HepG2 (cell line): ENCODE measurements around the gene VKORC1. TPM values are rescaled to one million over a fixed set of nuclear protein-coding genes. Genes with fewer than 3 reads are reported as not detected.
A peak's percentile ranks its signal among the peaks of the same experiment; 100 is the strongest.

Experiments
- AGO2 ChIP-seq: fragments of 200-400 bp; formaldehyde crosslinking; optimal IDR thresholded peaks from 2 replicates; pipeline ENCODE3; 2017; ENCODE audit warnings: mild to moderate bottlenecking, low read depth, low read length, moderate library complexity
- ATF7-NPFF ChIP-seq: sonication (generic); formaldehyde crosslinking; IDR thresholded peaks from 2 replicates; pipeline ENCODE4 v1.8.1; 2023; ENCODE audit warnings: mild to moderate bottlenecking, low read depth, missing genetic modification reagents, moderate library complexity
- CBFB ChIP-seq: sonication (generic); formaldehyde crosslinking; IDR thresholded peaks from 2 replicates; pipeline ENCODE4 v1.4.0; 2020; ENCODE audit warnings: missing genetic modification reagents
- CBX1 ChIP-seq: IDR thresholded peaks from one replicate; pipeline ENCODE4 v1.6.1; 2016; ENCODE audit warnings: antibody characterized with exemption, low read depth
- ELF4 ChIP-seq: sonication (generic); formaldehyde crosslinking; IDR thresholded peaks from 2 replicates; pipeline ENCODE4 v1.5.0; 2020; ENCODE audit warnings: missing genetic modification reagents, mild to moderate bottlenecking, moderate library complexity, borderline replicate concordance
- FOXO1 ChIP-seq: sonication (generic); formaldehyde crosslinking; IDR thresholded peaks from 2 replicates; pipeline ENCODE4 v1.4.0; 2020; ENCODE audit warnings: missing genetic modification reagents
- JUN ChIP-seq: sonication (generic); formaldehyde crosslinking; IDR thresholded peaks from 2 replicates; pipeline ENCODE4 v1.4.0; 2020; ENCODE audit warnings: mild to moderate bottlenecking, missing genetic modification reagents
- KDM4B ChIP-seq: sonication (generic); formaldehyde crosslinking; IDR thresholded peaks from 2 replicates; pipeline ENCODE4 v1.4.0; 2020; ENCODE audit warnings: missing genetic modification reagents
- MLXIP ChIP-seq: sonication (generic); formaldehyde crosslinking; IDR thresholded peaks from 2 replicates; pipeline ENCODE4 v1.9.0; 2021; ENCODE audit warnings: missing genetic modification reagents, borderline replicate concordance
- MXD4 ChIP-seq: IDR thresholded peaks from 2 replicates; pipeline ENCODE4 v1.6.1; 2016; ENCODE audit warnings: mild to moderate bottlenecking, missing biosample characterization, missing genetic modification reagents
- NPAS2 ChIP-seq: sonication (generic); formaldehyde crosslinking; IDR thresholded peaks from 2 replicates; pipeline ENCODE4 v1.8.0; 2022; ENCODE audit warnings: mild to moderate bottlenecking, missing genetic modification reagents, borderline replicate concordance
- SOX6 ChIP-seq, 2 experiments: fragments of 450-650 bp in 1 of 2; sonication (generic) in 1 of 2; formaldehyde crosslinking in 1 of 2; IDR thresholded peaks; 2 replicates each; pipeline versions ENCODE4 v1.4.0 to v1.6.1; 2017 to 2020; ENCODE audit warnings: antibody characterized with exemption in 1 of 2, mild to moderate bottlenecking in 1 of 2, missing genetic modification reagents in 1 of 2
- SUZ12 ChIP-seq: fragments of 150-350 bp; IDR thresholded peaks from 2 replicates; pipeline ENCODE4 v1.6.1; 2014; ENCODE audit warnings: low read depth, low read length
- ZBTB7B ChIP-seq: sonication (generic); formaldehyde crosslinking; IDR thresholded peaks from 2 replicates; pipeline ENCODE4 v1.4.0; 2020; ENCODE audit warnings: missing genetic modification reagents
- ZFAT ChIP-seq: sonication (generic); formaldehyde crosslinking; conservative IDR thresholded peaks from 2 replicates; pipeline ENCODE4 v1.8.1; 2023; ENCODE audit warnings: missing genetic modification reagents, inconsistent platforms
- ZNF121 ChIP-seq: sonication (generic); formaldehyde crosslinking; IDR thresholded peaks from 2 replicates; pipeline ENCODE4 v1.5.0; 2020; ENCODE audit warnings: mild to moderate bottlenecking, missing genetic modification reagents
- ZNF75D ChIP-seq: sonication (generic); formaldehyde crosslinking; IDR thresholded peaks from 2 replicates; pipeline ENCODE4 v1.8.1; 2023; ENCODE audit warnings: missing genetic modification reagents, mild to moderate bottlenecking, borderline replicate concordance
- ZNF784 ChIP-seq: sonication (generic); formaldehyde crosslinking; IDR thresholded peaks from 2 replicates; pipeline ENCODE4 v1.5.1; 2020; ENCODE audit warnings: missing genetic modification reagents, mild to moderate bottlenecking, borderline replicate concordance
- ZNF878 ChIP-seq: sonication (generic); formaldehyde crosslinking; IDR thresholded peaks from 2 replicates; pipeline ENCODE4 v1.8.1; 2023; ENCODE audit warnings: mild to moderate bottlenecking, missing genetic modification reagents, moderate library complexity
- polyA plus RNA-seq, 8 experiments: library from polyadenylated mRNA; depleted of rRNA in 3 of 8; stranded (reverse) in 7 of 8; unstranded in 1 of 8; fragments of >200 nt; fragmentation: Illumina TruSeq in 4 of 8; extraction: Trizol in 4 of 8; gene quantifications; 2 replicates each; pipeline versions ENCODE4 v1.2.1 to v1.2.3, GENCODE V29; 2011 to 2016; ENCODE audit warnings: low read depth in 4 of 8, missing spikeins in 1 of 8, mixed read lengths in 1 of 8; ENCODE audit not compliant: insufficient read depth in 1 of 8
- total RNA-seq, 5 experiments: library from RNA; depleted of rRNA; stranded (reverse); fragments of >200 nt; fragmentation: Illumina TruSeq; extraction: Trizol; gene quantifications; 2 replicates each; pipeline ENCODE4 v1.2.3, GENCODE V29; 2016; ENCODE audit warnings: low read depth in 1 of 5
- TF ChIP-seq, protein P1 (sequence below): sonication (generic); formaldehyde crosslinking; IDR thresholded peaks from 2 replicates; pipeline ENCODE4 v1.5.1; 2020; ENCODE audit warnings: missing genetic modification reagents, mild to moderate bottlenecking, borderline replicate concordance
- TF ChIP-seq, protein P2 (sequence below): sonication (generic); formaldehyde crosslinking; conservative IDR thresholded peaks from 2 replicates; pipeline ENCODE4 v1.4.0; 2020; ENCODE audit warnings: missing genetic modification reagents

The VKORC1 gene
- total and polyA plus RNA-seq, 2 of the 13 experiments (the other 11 are each of a cell fraction or from before 2014, with no cell fraction given), result 141 to 615 TPM

DNA sequence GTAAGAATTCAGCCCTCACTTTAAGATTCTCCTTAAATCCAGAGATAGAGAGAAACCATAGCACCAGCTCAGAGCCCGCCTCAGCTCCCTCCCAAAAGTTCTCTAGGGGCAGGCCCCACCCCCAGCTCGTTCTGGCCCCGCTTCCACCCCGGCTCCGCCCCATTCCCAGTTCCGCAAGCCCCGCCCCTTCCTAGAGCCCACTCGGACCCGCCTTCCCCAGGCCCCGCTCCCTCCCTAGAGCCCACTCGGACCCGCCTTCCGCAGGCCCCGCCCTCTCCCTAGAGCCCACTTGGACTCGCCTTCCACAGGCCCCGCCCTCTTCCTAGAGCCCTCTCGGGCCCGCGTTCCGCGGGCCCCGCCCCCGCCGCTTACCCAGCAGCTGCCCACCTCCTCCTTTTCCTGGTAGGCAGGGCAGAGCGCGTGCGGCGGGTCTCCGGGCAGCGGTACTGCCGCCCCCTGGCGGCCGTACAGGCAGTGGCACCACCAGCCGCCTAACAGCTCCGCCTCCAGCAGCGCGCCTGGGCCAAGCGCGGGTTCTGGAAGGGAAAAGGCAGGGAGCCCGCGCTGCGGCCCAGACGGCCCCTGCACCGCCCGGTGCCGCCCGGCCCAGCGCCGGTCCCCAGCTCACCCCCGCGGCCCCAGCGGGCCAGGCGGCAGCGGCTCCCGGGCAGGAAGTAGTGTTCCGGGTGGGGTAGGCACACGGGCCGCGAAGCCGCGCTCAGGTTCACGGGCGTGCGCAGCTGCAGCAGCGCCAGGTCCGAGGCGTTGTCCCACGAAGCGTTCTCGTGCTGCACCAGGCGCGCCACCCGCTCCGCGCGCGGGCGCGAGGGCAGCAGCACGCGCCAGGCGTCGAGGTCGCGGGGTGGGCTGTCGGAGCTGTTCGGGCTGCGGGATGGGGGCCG, 47.8 kb upstream of the VKORC1 start (continued):
- no peak for TF ChIP-seq MLXIP (CRISPR knock-in tag)
- TF ChIP-seq ELF4, result peak; percentile 55; the same call in 1 of the 2 replicates
- peak; percentile 92 for TF ChIP-seq MXD4 (CRISPR knock-in tag)
- TF ChIP-seq, protein P1, sequence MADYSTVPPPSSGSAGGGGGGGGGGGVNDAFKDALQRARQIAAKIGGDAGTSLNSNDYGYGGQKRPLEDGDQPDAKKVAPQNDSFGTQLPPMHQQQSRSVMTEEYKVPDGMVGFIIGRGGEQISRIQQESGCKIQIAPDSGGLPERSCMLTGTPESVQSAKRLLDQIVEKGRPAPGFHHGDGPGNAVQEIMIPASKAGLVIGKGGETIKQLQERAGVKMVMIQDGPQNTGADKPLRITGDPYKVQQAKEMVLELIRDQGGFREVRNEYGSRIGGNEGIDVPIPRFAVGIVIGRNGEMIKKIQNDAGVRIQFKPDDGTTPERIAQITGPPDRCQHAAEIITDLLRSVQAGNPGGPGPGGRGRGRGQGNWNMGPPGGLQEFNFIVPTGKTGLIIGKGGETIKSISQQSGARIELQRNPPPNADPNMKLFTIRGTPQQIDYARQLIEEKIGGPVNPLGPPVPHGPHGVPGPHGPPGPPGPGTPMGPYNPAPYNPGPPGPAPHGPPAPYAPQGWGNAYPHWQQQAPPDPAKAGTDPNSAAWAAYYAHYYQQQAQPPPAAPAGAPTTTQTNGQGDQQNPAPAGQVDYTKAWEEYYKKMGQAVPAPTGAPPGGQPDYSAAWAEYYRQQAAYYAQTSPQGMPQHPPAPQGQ, result peak; percentile 81; the same call in 1 of the 2 replicates
- peak; percentile 51; the same call in 1 of the 2 replicates for TF ChIP-seq ZNF878 (CRISPR knock-in tag)
- peak; percentile 72 for TF ChIP-seq ATF7-NPFF
- no peak for TF ChIP-seq NPAS2 (CRISPR knock-in tag)
- TF ChIP-seq SUZ12, result no peak
- peak; percentile 47; the same call in 1 of the 2 replicates for TF ChIP-seq ZBTB7B (CRISPR knock-in tag)
- no peak for TF ChIP-seq ZNF75D
- no peak; the same call in none of the 2 replicates for TF ChIP-seq FOXO1 (CRISPR knock-in tag)
- TF ChIP-seq, protein P2, sequence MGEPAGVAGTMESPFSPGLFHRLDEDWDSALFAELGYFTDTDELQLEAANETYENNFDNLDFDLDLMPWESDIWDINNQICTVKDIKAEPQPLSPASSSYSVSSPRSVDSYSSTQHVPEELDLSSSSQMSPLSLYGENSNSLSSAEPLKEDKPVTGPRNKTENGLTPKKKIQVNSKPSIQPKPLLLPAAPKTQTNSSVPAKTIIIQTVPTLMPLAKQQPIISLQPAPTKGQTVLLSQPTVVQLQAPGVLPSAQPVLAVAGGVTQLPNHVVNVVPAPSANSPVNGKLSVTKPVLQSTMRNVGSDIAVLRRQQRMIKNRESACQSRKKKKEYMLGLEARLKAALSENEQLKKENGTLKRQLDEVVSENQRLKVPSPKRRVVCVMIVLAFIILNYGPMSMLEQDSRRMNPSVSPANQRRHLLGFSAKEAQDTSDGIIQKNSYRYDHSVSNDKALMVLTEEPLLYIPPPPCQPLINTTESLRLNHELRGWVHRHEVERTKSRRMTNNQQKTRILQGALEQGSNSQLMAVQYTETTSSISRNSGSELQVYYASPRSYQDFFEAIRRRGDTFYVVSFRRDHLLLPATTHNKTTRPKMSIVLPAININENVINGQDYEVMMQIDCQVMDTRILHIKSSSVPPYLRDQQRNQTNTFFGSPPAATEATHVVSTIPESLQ, result no peak
- TF ChIP-seq JUN (CRISPR knock-in tag), result no peak
- TF ChIP-seq CBFB (CRISPR knock-in tag), result peak; percentile 80
- no peak for TF ChIP-seq SOX6 (IDR thresholded peaks at IDR 0.05)
- TF ChIP-seq SOX6 (CRISPR knock-in tag; IDR thresholded peaks at IDR 0.05), result peak; percentile 75
- TF ChIP-seq ZFAT, result no peak
- peak; percentile 51; the same call in 1 of the 2 replicates for TF ChIP-seq KDM4B (CRISPR knock-in tag)
- TF ChIP-seq AGO2, result no peak
- TF ChIP-seq ZNF121, result no peak
- peak; percentile 78 for TF ChIP-seq CBX1
- TF ChIP-seq ZNF784 (CRISPR knock-in tag), result peak; percentile 88; the same call in 1 of the 2 replicates
